ENCODE measurements around the gene DHRSX. TPM values are rescaled to one million over a fixed set of nuclear protein-coding genes. Genes with fewer than 3 reads are reported as not detected.

Gene DHRSX
- total and polyA plus RNA-seq, 2 of the 13 experiments (the other 11 are each of a cell fraction or from before 2014, with no cell fraction given), result 15.5 to 24.3 TPM

- TF ChIP-seq MXD4 (CRISPR knock-in tag; IDR thresholded peaks at IDR 0.05), result peak; percentile 55; the same call in 1 of the 2 replicates
These were observed 2.6 kb downstream of the DHRSX start (continued) for GRCh38 chrX:2497961-2498780.

DNA sequence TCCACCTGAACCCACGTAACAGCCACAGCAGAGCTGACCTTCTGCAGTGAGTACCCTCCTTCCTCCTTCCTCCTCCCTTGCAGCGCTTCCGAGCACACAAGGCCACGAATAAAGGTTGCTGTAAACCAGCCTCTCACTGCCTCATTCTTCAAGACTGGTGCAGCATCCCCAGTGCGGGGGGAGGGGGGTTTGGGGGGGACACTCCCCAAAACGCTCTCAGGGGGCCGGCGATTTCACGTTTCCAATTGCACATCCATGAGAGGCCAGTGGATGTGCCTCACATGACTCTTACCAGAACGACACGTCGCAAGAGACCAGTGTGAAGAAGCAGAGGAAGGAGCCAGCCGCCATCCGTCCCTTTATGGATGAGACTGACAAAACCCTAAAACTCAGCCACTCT lies 5.2 kb downstream of the DHRSX start:
- intact Hi-C loops (cut with micrococcal nuclease; ENCODE audit: unreplicated experiment) (loop anchor here (5.0 kb wide), 1 partner anchor 93 kb away; no protein-coding TSS in a partner anchor), in situ Hi-C loops (cut with HindIII; ENCODE audit: extremely low pct_ligation_motif_present, low pct_unique_long_range_greater_than_20kb) (no loop called here)
- H3K4me1 ChIP-seq (ENCODE audit: insufficient read depth, low read length), result peaks cover 53% of the 10 kb centered on the region
- no peak overlapping the region for H2AFZ ChIP-seq (ENCODE audit: low read length)
- no peak overlapping the region for H3K4me2 ChIP-seq (ENCODE audit: low read depth, low read length)
- 92% methylated on average over 14 of the region's 14 CpGs for WGBS (ENCODE audit: low lambda C conversion rate)
- DNase-seq (ENCODE audit: low spot score) (no peak), ATAC-seq (no peak), FAIRE-seq (no peak)
- no peaks in the 10 kb centered on the region; a peak in 1 of 5 replicates for H3K27me3 ChIP-seq (ENCODE audit: control insufficient read depth in 1 of 2, insufficient read depth in 2 of 2, low read length in 2 of 2)
- H3K9ac ChIP-seq (ENCODE audit: insufficient read depth, low read depth, low read length), result no peak overlapping the region
- peaks cover 70% of the 10 kb centered on the region for H3K79me2 ChIP-seq (ENCODE audit: insufficient read depth, low read length)
- POLR2A ChIA-PET, result no interaction called here
- no peak overlapping the region for H3K27ac ChIP-seq (ENCODE audit: extremely low read length, insufficient read depth, low read length)
- CTCF ChIA-PET (ENCODE audit: low intra/inter-chr PET ratio, low total read pairs), result no interaction called here
- H4K20me1 ChIP-seq (ENCODE audit: insufficient read depth, low read length), result peaks cover 8% of the 10 kb centered on the region; the same call in 1 of the 2 replicates
- no peak overlapping the region for H3K4me3 ChIP-seq (replicated peaks in 1 of 3; ENCODE audit: insufficient read depth in 1 of 3, low read depth in 2 of 3, low read length in 3 of 3)
- no TSS peak for BruUV-seq (replicated peaks)
- no peaks in the 10 kb centered on the region for H3K9me3 ChIP-seq (ENCODE audit: low read length)
- TF ChIP-seq POLR2AphosphoS5 (IDR thresholded peaks at IDR 0.05; ENCODE audit: low read depth, low read length) (0 out of 2 replicates have a peak, but pooled peaks have one; percentile 16), TEAD2 (CRISPR knock-in tag; IDR thresholded peaks at IDR 0.05) (no peak), RBM22 (optimal IDR thresholded peaks at IDR 0.05; ENCODE audit: low read length) (peak; percentile 42)
- H3K36me3 ChIP-seq (replicated peaks in 1 of 2; ENCODE audit: control insufficient read depth in 1 of 2, insufficient read depth in 2 of 2, low read length in 2 of 2), result peaks cover 4 to 20% of the 10 kb centered on the region in 2 experiments; a peak in 2 of 5 replicates

- H3K36me3 ChIP-seq (replicated peaks in 1 of 2; ENCODE audit: control insufficient read depth in 1 of 2, insufficient read depth in 2 of 2, low read length in 2 of 2), result peaks cover 16 to 48% of the 10 kb centered on the region in 2 experiments
- no peak overlapping the region for H3K4me2 ChIP-seq (ENCODE audit: low read depth, low read length)
- peaks cover 8% of the 10 kb centered on the region; the same call in 1 of the 2 replicates for H4K20me1 ChIP-seq (ENCODE audit: insufficient read depth, low read length)
- no TSS peak for BruUV-seq (replicated peaks)
- H3K79me2 ChIP-seq (ENCODE audit: insufficient read depth, low read length), result peaks cover 52% of the 10 kb centered on the region
- DNase-seq (ENCODE audit: low spot score) (no peak), FAIRE-seq (no peak), ATAC-seq (peak; percentile 18; the same call in 1 of the 3 replicates)
- no peak overlapping the region for H3K27ac ChIP-seq (ENCODE audit: extremely low read length, insufficient read depth, low read length)
- ChIA-PET POLR2A (no interaction called here), CTCF (ENCODE audit: low intra/inter-chr PET ratio, low total read pairs) (no interaction called here)
- in situ Hi-C loops (cut with HindIII; ENCODE audit: extremely low pct_ligation_motif_present, low pct_unique_long_range_greater_than_20kb), result no loop called here
- no peak overlapping the region for H3K4me3 ChIP-seq (replicated peaks in 1 of 3; ENCODE audit: insufficient read depth in 1 of 3, low read depth in 2 of 3, low read length in 3 of 3)
- H3K4me1 ChIP-seq (ENCODE audit: insufficient read depth, low read length), result peaks cover 36% of the 10 kb centered on the region
- intact Hi-C loops (cut with micrococcal nuclease; ENCODE audit: unreplicated experiment), result no loop called here
- no peaks in the 10 kb centered on the region for H3K9me3 ChIP-seq (ENCODE audit: low read length)
- WGBS (ENCODE audit: low lambda C conversion rate), result 97% methylated on average over 19 of the region's 22 CpGs
- no peaks in the 10 kb centered on the region for H3K27me3 ChIP-seq (ENCODE audit: control insufficient read depth in 1 of 2, insufficient read depth in 2 of 2, low read length in 2 of 2)
- H3K9ac ChIP-seq (ENCODE audit: insufficient read depth, low read depth, low read length), result no peak overlapping the region
- H2AFZ ChIP-seq (ENCODE audit: low read length), result no peak overlapping the region
- TF ChIP-seq RBFOX2 (IDR thresholded peaks at IDR 0.05; ENCODE audit: low read depth, low read length) (0 out of 2 replicates have a peak, but pooled peaks have one; percentile 36), CEBPG (CRISPR knock-in tag; IDR thresholded peaks at IDR 0.05) (no peak), AGO2 (optimal IDR thresholded peaks at IDR 0.05; ENCODE audit: low read depth, low read length) (peak; percentile 77), ELK4 (CRISPR knock-in tag; IDR thresholded peaks at IDR 0.05; ENCODE audit: borderline replicate concordance) (no peak), HDAC1 (CRISPR knock-in tag; IDR thresholded peaks at IDR 0.05) (no peak), ZNF280B (CRISPR knock-in tag; IDR thresholded peaks at IDR 0.05; ENCODE audit: borderline replicate concordance) (no peak)
- TF ChIP-seq, protein P1, sequence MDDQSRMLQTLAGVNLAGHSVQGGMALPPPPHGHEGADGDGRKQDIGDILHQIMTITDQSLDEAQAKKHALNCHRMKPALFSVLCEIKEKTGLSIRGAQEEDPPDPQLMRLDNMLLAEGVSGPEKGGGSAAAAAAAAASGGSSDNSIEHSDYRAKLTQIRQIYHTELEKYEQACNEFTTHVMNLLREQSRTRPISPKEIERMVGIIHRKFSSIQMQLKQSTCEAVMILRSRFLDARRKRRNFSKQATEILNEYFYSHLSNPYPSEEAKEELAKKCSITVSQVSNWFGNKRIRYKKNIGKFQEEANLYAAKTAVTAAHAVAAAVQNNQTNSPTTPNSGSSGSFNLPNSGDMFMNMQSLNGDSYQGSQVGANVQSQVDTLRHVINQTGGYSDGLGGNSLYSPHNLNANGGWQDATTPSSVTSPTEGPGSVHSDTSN (CRISPR knock-in tag; IDR thresholded peaks at IDR 0.05; ENCODE audit: borderline replicate concordance), result no peak
These were observed 8.1 kb downstream of the DHRSX start for GRCh38 chrX:2492531-2493218.

All from HepG2 (cell line).